Muscle of leg (tissue), 11 donors: ENCODE data around the gene TOMM20. TPM values are rescaled to one million over a fixed set of nuclear protein-coding genes. Genes with fewer than 3 reads are reported as not detected.
"Not testable (repeated sequence)": the region's sequence is repeated elsewhere in the genome, so short reads cannot be mapped to it uniquely, and the experiment has no call there.

Experiments used
- DNase-seq: peaks from one replicate; pipeline ENCODE4 v3.0.0; 2013
- H3K27ac ChIP-seq: one replicate; pipeline ENCODE4 v1.5.1; 2013; ENCODE audit warnings: mild to moderate bottlenecking, low read length, control low read depth
- H3K27me3 ChIP-seq: one replicate; pipeline ENCODE4 v1.6.1; 2013; ENCODE audit warnings: low read length; ENCODE audit not compliant: control insufficient read depth, insufficient read depth
- H3K36me3 ChIP-seq: one replicate; pipeline ENCODE4 v1.6.1; 2013; ENCODE audit warnings: low read length; ENCODE audit not compliant: control insufficient read depth, insufficient read depth
- H3K4me1 ChIP-seq: one replicate; pipeline ENCODE4 v1.6.1; 2013; ENCODE audit warnings: low read length; ENCODE audit not compliant: control insufficient read depth, insufficient read depth
- H3K4me3 ChIP-seq: one replicate; pipeline ENCODE4 v1.5.1; 2013; ENCODE audit warnings: low read length, control low read depth
- H3K9me3 ChIP-seq: replicated peaks from 2 replicates; pipeline ENCODE4 v1.6.1; 2013; ENCODE audit warnings: low read depth, low read length; ENCODE audit not compliant: control insufficient read depth
- WGBS: methylation state at CpG from one replicate; pipeline ENCODE4 v1.1.5; 2013; ENCODE audit warnings: missing lambda C conversion rate; ENCODE audit not compliant: insufficient coverage; 5-methylcytosine and 5-hydroxymethylcytosine counted together
- polyA plus RNA-seq, 8 donors: library from polyadenylated mRNA; unstranded; fragments of 120-200 nt; gene quantifications; one replicate each; pipeline versions ENCODE4 v1.2.1 to v1.2.3, GENCODE V29; 2013; ENCODE audit warnings: inconsistent platforms in 1 of 8, low replicate concordance in 1 of 8; ENCODE audit not compliant: insufficient read length in 8 of 8, insufficient read depth in 1 of 8
- total RNA-seq: library from RNA; stranded (reverse); fragments of 120-200 nt; gene quantifications from one replicate; pipeline ENCODE4 v1.2.4, GENCODE V29; 2013

The TOMM20 gene
- total and polyA plus RNA-seq, 9 donors = 83.3 to 165 (median 153) TPM

DNA sequence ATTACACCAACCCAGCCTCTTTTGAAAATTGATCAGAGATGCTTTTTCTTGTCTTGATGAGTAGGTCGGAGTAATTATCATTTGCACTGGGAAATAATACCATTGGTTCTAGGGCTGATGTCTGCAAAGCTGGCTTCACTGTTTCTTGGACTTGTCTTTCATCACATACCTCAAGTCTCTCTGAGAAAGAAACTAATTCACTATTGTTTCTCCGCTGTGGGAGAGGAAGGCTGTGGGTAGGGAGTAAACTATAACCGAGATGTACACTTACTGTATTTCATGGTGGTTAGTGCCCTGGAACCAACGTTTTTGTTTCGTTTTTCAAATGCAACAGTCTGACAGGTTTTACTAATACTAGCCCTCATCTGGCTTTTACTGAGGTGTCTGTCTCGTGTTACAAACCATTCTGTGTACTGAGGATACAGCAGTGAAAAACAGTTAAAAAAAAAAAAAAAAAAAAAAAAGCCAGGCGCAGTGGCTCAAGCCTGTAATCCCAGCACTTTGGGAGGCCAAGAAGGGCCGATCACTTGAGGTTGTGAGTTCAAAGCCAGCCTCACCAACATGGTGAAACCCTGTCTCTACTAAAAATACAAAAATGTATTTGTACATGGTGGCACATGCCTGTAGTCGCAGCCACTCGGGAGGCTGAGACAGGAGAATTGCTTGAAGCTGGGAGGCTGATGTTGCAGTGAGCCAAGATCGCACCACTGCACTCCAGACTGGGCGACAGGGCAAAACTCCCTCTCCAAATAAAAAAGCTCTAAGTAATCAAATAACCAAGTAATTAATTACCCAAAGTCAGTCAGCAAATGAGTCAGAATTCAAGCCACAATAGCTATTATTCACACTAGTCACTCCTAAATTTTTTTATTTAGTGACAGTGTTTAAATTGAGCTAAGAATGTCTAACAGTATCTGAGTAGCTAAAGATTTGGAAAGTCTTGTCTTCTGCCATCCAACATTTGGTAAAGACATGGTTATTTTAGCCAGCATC lies 23.3 kb downstream of the TOMM20 start:
- H3K4me3 ChIP-seq = no peak overlapping the region
- WGBS = no CpG with 5 or more reads among the region's 12 CpGs
- DNase-seq = no peak
- H3K27me3 ChIP-seq = no peaks in the 10 kb centered on the region
- no peak overlapping the region for H3K27ac ChIP-seq
- H3K36me3 ChIP-seq = peaks cover 14% of the 10 kb centered on the region
- no peaks in the 10 kb centered on the region for H3K9me3 ChIP-seq
- peaks cover 10% of the 10 kb centered on the region for H3K4me1 ChIP-seq

DNA sequence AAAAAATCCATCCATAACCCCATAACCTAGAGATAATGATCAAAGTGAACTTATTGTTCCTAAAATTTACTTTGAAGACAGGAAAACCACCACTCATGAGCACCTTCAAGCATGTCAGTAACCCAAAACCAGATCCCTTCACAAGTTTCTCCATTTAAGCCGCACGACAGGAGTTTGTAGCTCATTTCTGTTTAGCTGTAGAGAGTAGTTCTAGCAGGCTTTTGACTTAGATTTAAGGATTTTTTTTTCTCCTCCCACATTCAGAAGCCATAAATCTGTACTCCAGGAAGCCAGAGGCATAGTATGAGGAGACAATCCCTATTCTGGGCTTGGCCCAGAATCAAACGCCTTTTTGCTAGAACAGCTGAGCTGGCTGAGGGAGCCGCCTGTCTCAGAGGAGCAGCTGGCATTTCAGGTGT lies 25.6 kb downstream of the TOMM20 start:
- no peaks in the 10 kb centered on the region for H3K27me3 ChIP-seq
- H3K9me3 ChIP-seq = no peaks in the 10 kb centered on the region
- no peak overlapping the region for H3K27ac ChIP-seq
- WGBS = no CpG with 5 or more reads among the region's 4 CpGs
- H3K4me1 ChIP-seq = peaks cover 15% of the 10 kb centered on the region
- peak; percentile 59 for DNase-seq
- no peak overlapping the region for H3K4me3 ChIP-seq
- peaks cover under 1% of the 10 kb centered on the region for H3K36me3 ChIP-seq

DNA sequence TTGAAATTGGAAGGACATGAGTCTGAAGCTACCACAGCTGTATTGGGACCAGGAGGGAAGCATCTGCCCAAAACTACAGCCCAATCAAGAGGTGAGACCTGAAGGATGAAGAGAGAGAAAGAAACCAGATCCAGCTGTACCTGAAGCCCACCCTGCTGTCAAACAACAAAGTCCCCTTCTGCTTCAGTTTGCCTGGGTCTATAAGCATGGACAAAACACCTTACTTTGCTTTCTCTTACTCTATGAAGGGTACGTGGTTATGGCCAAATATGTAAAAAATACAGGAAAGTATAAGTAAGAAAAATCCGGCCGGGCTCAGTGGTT lies 26.4 kb downstream of the TOMM20 start:
- no peak for DNase-seq
- Histone ChIP-seq H3K36me3 (no peaks in the 10 kb centered on the region), H3K4me3 (no peak overlapping the region), H3K4me1 (peaks cover 15% of the 10 kb centered on the region), H3K27me3 (no peaks in the 10 kb centered on the region), H3K9me3 (no peaks in the 10 kb centered on the region), H3K27ac (no peak overlapping the region)
- no CpG with 5 or more reads among the region's 3 CpGs for WGBS

DNA sequence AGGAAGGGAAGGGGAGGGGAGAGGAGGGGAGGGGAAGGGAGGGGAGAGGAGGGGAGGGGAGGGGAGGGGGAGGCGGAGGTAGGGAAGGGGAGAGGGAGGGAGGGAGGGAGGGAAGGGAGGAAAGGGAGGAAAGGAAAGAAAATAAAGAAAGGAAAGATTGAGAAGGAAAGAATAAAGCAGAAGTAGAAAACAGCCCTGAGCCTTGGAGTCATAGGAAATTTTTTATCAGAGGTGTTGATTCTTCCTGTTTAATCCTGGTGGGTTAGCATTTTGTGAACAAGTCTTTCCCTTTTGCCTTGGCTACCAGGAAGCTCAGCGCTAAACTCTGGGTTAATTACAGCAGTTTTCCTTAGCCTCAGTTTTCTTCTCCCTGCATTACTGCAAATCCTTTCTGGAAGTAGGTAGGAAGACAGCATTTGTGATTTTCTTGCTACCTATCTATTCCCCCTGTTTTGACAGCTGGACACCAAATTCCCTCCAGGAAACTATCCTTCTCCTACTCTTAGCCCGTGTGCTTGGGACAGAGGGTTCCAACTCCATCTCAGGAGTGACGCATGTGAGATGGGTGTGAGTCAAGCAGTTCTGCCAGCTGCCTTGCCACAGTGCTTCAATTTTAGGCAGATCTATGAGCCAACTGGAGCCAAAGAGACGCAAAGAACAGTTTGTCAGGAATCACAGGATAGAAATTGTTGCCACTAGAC lies 26.9 kb downstream of the TOMM20 start:
- Histone ChIP-seq H3K9me3 (no peaks in the 10 kb centered on the region), H3K4me3 (no peak overlapping the region), H3K4me1 (peaks cover 15% of the 10 kb centered on the region), H3K36me3 (no peaks in the 10 kb centered on the region), H3K27ac (no peak overlapping the region), H3K27me3 (no peaks in the 10 kb centered on the region)
- no peak for DNase-seq
- WGBS = 83% methylated on average over 3 of the region's 5 CpGs

DNA sequence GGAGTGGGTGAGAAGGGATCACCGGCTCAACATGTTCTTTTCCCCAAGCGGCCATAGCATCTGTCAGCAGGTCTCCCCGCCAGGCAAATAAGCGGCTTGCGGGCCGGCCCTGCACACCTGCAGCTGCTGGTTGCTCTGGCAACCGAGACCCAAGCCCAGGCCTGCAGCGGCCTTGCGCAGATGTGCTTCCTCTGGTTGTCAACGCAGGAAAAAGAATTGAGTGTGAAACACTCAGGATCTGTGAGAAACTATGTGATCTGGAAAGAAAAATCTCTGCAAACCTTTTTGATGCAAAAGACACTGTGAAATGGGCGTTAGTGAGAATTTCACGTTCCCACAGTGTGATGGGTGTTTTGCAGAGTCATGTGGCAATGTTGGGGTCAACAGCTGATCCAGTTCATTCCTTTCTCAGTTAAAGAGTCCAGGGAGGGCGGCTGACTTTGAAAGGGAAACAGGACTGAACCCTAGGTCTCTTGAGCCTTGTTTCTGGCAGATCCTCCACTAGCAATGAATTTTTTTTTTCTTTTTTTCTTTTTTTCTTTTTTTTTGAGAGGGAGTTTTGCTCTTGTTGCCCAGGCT lies 28.4 kb downstream of the TOMM20 start:
- Histone ChIP-seq H3K9me3 (no peaks in the 10 kb centered on the region), H3K36me3 (no peaks in the 10 kb centered on the region), H3K27ac (peak overlapping the region; percentile 18), H3K27me3 (no peaks in the 10 kb centered on the region), H3K4me3 (no peak overlapping the region), H3K4me1 (peaks cover 15% of the 10 kb centered on the region)
- peak; percentile 95 for DNase-seq
- WGBS = 14% methylated on average over 9 of the region's 13 CpGs

DNA sequence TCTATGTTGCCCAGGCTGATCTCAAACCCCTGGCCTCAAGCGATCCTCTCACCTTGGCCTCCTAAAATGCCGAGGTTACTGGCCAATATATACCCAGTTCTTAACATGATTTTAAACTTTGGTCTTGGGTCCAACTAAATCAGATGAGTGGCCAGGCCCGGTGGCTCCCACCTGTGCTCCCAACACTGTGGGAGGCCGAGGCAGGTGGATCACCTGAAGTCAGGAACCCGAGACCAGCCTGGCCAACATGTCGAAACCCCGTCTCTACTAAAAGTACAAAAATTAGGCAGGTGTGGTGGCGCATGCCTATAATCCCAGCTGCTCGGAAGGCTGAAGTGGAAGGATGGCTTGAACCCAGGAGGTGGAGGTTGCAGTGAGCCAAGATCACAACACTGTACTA lies 29.6 kb downstream of the TOMM20 start:
- Histone ChIP-seq H3K27ac (no peak overlapping the region), H3K4me3 (no peak overlapping the region), H3K27me3 (no peaks in the 10 kb centered on the region), H3K36me3 (no peaks in the 10 kb centered on the region), H3K4me1 (peaks cover 9% of the 10 kb centered on the region), H3K9me3 (no peaks in the 10 kb centered on the region)
- WGBS = 94% methylated on average over 6 of the region's 9 CpGs
- no peak for DNase-seq

DNA sequence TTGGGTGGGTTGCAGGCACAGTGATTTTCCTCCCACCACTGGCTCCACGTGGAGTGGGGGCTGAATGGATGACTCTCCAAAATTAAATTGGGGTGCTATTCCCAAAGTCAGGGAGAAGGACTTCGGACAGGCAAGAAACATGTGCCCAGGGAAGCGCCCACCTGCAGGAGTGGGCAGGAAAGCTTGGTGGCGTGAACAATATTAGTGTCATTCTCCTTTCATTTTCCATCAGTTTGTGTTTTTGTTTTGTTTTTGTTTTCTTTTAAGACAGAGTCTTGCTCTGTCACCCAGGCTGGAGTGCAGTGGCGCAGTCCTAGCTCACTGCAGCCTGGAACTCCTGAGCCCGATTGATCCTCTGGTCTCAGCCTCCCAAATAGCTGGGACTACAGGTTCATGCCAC lies 30.1 kb downstream of the TOMM20 start:
- Histone ChIP-seq H3K4me1 (peaks cover 11% of the 10 kb centered on the region), H3K27ac (no peak overlapping the region), H3K36me3 (no peaks in the 10 kb centered on the region), H3K9me3 (no peaks in the 10 kb centered on the region), H3K4me3 (no peak overlapping the region), H3K27me3 (no peaks in the 10 kb centered on the region)
- WGBS = 89% methylated on average over 3 of the region's 6 CpGs
- DNase-seq = no peak

DNA sequence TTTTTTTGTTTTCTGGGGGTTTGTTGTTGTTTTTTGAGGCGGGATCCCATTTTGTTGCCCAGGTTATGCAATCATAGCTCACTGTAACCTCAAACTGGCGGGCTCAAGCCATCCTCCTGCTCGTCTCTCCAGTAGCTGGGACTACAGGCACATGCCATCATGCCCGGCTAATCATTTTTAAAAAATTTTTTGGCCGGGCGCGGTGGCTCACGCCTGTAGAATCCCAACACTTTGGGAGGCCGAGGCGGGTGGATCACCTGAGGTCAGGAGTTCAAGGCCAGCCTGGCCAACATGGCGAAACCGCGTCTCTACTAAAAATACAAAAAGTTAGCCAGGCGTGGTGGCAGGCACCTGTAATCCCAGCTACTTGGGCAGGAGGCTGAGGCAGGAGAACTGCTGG lies 31.1 kb downstream of the TOMM20 start:
- 94% methylated on average over 14 of the region's 14 CpGs for WGBS
- H3K4me1 ChIP-seq = peaks cover 15% of the 10 kb centered on the region
- not testable (repeated sequence) for H3K27ac ChIP-seq, H3K4me3 ChIP-seq, H3K9me3 ChIP-seq, H3K36me3 ChIP-seq, DNase-seq, H3K27me3 ChIP-seq

DNA sequence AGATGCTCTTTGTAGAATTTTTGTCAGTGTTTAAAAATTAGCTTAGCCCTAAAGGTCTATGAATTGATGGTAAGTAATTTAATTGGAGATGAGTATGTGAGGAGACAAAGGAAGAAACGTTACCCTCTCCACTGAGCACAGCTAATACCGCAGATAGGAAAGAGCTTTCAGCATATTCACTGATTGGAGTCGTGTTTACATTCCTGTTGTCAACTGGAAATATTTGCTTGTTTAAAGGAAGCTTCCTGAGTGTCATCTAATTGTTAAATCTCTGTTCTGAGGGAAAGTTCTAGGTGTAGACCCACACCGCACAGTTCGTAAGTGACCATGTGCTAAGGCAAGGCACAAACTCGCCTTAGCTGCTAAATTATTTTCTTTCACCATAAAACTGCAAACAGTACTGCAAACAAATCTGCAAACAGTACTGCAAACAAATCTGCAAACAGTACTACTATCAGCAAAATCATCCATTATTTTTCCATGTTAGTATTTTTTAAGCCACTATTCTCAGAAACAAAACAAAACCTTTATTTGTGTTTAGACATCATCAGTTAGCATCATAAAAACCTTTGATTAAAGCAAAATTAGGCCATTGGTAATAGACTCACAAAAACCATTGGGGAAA lies 32.6 kb downstream of the TOMM20 start:
- no peak overlapping the region for H3K27ac ChIP-seq
- no peak for DNase-seq
- 90% methylated on average over 4 of the region's 6 CpGs for WGBS
- H3K4me3 ChIP-seq = no peak overlapping the region
- H3K36me3 ChIP-seq = no peaks in the 10 kb centered on the region
- H3K27me3 ChIP-seq = no peaks in the 10 kb centered on the region
- peaks cover 18% of the 10 kb centered on the region for H3K4me1 ChIP-seq
- no peaks in the 10 kb centered on the region for H3K9me3 ChIP-seq
